Thyroid gland (tissue), 4 donors: Measurements from ENCODE around the gene PRPF19.

ENCODE experiments used
- CTCF ChIP-seq, 6 experiments: fragments of 200-600 bp in 3 of 6; fragments of 450-650 bp in 3 of 6; sonication (generic) in 3 of 6; IDR thresholded peaks; one replicate each; pipeline ENCODE4 v1.5.1; 2016 to 2019; ENCODE audit warnings: antibody characterized with exemption in 6 of 6, mild to moderate bottlenecking in 2 of 6, inconsistent platforms in 1 of 6, moderate library complexity in 1 of 6
- POLR2A ChIP-seq, 2 donors: fragments of 450-650 bp; IDR thresholded peaks; one replicate each; pipeline ENCODE4 v1.6.1; 2017; ENCODE audit warnings: antibody characterized with exemption in 2 of 2, mild to moderate bottlenecking in 2 of 2, moderate library complexity in 1 of 2

GRCh38 chr11:60880643-60881282 lies 25.6 kb downstream of the PRPF19 start:
- TF ChIP-seq CTCF (IDR thresholded peaks at IDR 0.05): no peak
- TF ChIP-seq POLR2A (IDR thresholded peaks at IDR 0.05): no peak
